SU-DHL-6 (cell line): ENCODE data around the gene ADAMTS17.

Source experiments
- H2AFZ ChIP-seq: fragments of 200-600 bp; sonication (generic); 2 replicates; pipeline ENCODE4 v1.6.1; 2014; ENCODE audit warnings: low read depth, mild to moderate bottlenecking, moderate library complexity, mixed read lengths, antibody characterized with exemption, low read length; ENCODE audit not compliant: severe bottlenecking
- H3F3A ChIP-seq: fragments of 200-600 bp; shearing (Covaris generic); 2 replicates; pipeline ENCODE4 v1.6.0; 2016; ENCODE audit warnings: antibody characterized with exemption, mild to moderate bottlenecking; ENCODE audit not compliant: insufficient read depth
- H3K27ac ChIP-seq: fragments of 200-600 bp; sonication (generic); 2 replicates; pipeline ENCODE4 v1.5.1; 2016; ENCODE audit warnings: low read depth, mild to moderate bottlenecking, low read length, moderate library complexity, mixed read lengths
- H3K27me3 ChIP-seq: fragments of 200-600 bp; sonication (generic), shearing (Covaris generic); 2 replicates; pipeline ENCODE4 v1.6.0; 2014; ENCODE audit warnings: mild to moderate bottlenecking, low read length
- H3K36me3 ChIP-seq: fragments of 200-600 bp; sonication (generic); 2 replicates; pipeline ENCODE4 v1.6.1; 2014; ENCODE audit warnings: mild to moderate bottlenecking, low read length, mixed read lengths
- H3K4me2 ChIP-seq: fragments of 300-600, 200-600 bp; shearing (Covaris generic), sonication (generic); 2 replicates; pipeline ENCODE4 v1.6.0; 2014; ENCODE audit warnings: low read length, low read depth, mild to moderate bottlenecking; ENCODE audit not compliant: poor library complexity, severe bottlenecking
- H3K4me3 ChIP-seq: fragments of 200-600 bp; sonication (generic); 2 replicates; pipeline ENCODE4 v1.5.1; 2014; ENCODE audit warnings: antibody characterized with exemption, low read length, mild to moderate bottlenecking, mixed read lengths; ENCODE audit not compliant: insufficient read depth, poor library complexity, severe bottlenecking
- H3K79me2 ChIP-seq: fragments of 200-600 bp; sonication (generic); 2 replicates; pipeline ENCODE4 v1.6.1; 2014; ENCODE audit warnings: mild to moderate bottlenecking, low read length, moderate library complexity; ENCODE audit not compliant: insufficient read depth
- H3K9ac ChIP-seq: fragments of 200-600 bp; sonication (generic); 2 replicates; pipeline ENCODE4 v1.7.0; 2014; ENCODE audit warnings: mild to moderate bottlenecking, low read length
- H3K9me2 ChIP-seq: fragments of 200-600 bp; sonication (generic); replicated peaks from 2 replicates; pipeline ENCODE4 v1.6.1; 2014; ENCODE audit warnings: low read length; ENCODE audit not compliant: insufficient read depth
- H3K9me3 ChIP-seq: fragments of 200-600 bp; sonication (generic); 2 replicates; pipeline ENCODE4 v1.6.1; 2014; ENCODE audit warnings: low read length, mixed read lengths; ENCODE audit not compliant: insufficient read depth
- H4K20me1 ChIP-seq: fragments of 200-600 bp; sonication (generic); 2 replicates; pipeline ENCODE4 v1.6.1; 2014; ENCODE audit warnings: low read depth, mild to moderate bottlenecking, antibody characterized with exemption, low read length, moderate library complexity, mixed read lengths
- CTCF ChIP-seq: fragments of 200-600 bp; sonication (generic); IDR thresholded peaks from one replicate; pipeline ENCODE4 v1.5.1; 2017; ENCODE audit warnings: antibody characterized with exemption, mild to moderate bottlenecking, low read length, moderate library complexity; ENCODE audit not compliant: insufficient read depth, poor library complexity, severe bottlenecking
- EZH2phosphoT487 ChIP-seq: fragments of 200-600 bp; sonication (generic), shearing (Covaris generic); conservative IDR thresholded peaks from 2 replicates; pipeline ENCODE4 v1.6.1; 2018; ENCODE audit warnings: mild to moderate bottlenecking, antibody characterized with exemption, low read length, moderate library complexity, mixed read lengths

The ADAMTS17 gene

GRCh38 chr15:100190675-100191074 lies 151.1 kb downstream of the ADAMTS17 start:
- TF ChIP-seq CTCF, result no peak
- TF ChIP-seq EZH2phosphoT487, result no peak
- H3K27me3 ChIP-seq, result no peaks in the 10 kb centered on the region
- H3K9ac ChIP-seq, result no peak overlapping the region
- no peak overlapping the region for H3K27ac ChIP-seq
- H4K20me1 ChIP-seq, result no peaks in the 10 kb centered on the region
- no peaks in the 10 kb centered on the region for H3K9me3 ChIP-seq
- H3K4me2 ChIP-seq, result no peak overlapping the region
- no peaks in the 10 kb centered on the region for H3F3A ChIP-seq
- H3K79me2 ChIP-seq, result no peaks in the 10 kb centered on the region
- no peaks in the 10 kb centered on the region for H3K9me2 ChIP-seq
- H3K36me3 ChIP-seq, result no peaks in the 10 kb centered on the region
- no peak overlapping the region for H2AFZ ChIP-seq
- H3K4me3 ChIP-seq, result no peak overlapping the region

GRCh38 chr15:100189849-100190248 lies 151.9 kb downstream of the ADAMTS17 start:
- Histone ChIP-seq H3K27me3 (no peaks in the 10 kb centered on the region), H3K36me3 (no peaks in the 10 kb centered on the region), H3K9me2 (no peaks in the 10 kb centered on the region), H3K79me2 (no peaks in the 10 kb centered on the region), H3K4me2 (no peak overlapping the region), H3K9me3 (no peaks in the 10 kb centered on the region), H3F3A (no peaks in the 10 kb centered on the region), H4K20me1 (no peaks in the 10 kb centered on the region), H3K4me3 (no peak overlapping the region), H3K27ac (no peak overlapping the region), H2AFZ (no peak overlapping the region), H3K9ac (no peak overlapping the region)
- no peak for TF ChIP-seq CTCF
- no peak for TF ChIP-seq EZH2phosphoT487

- Histone ChIP-seq H4K20me1 (no peaks in the 10 kb centered on the region), H3K27ac (no peak overlapping the region), H3K9me2 (no peaks in the 10 kb centered on the region), H3K9ac (no peak overlapping the region), H2AFZ (no peak overlapping the region), H3K4me3 (no peak overlapping the region), H3K9me3 (no peaks in the 10 kb centered on the region), H3F3A (no peaks in the 10 kb centered on the region), H3K36me3 (no peaks in the 10 kb centered on the region), H3K27me3 (no peaks in the 10 kb centered on the region), H3K4me2 (no peak overlapping the region), H3K79me2 (no peaks in the 10 kb centered on the region)
- no peak for TF ChIP-seq EZH2phosphoT487
- no peak for TF ChIP-seq CTCF
Measured at GRCh38 chr15:100189319-100189718, 152.5 kb downstream of the ADAMTS17 start.
